Heart left ventricle (tissue), 16 donors: ENCODE results near the gene DNAJB2. TPM values are rescaled to one million over a fixed set of nuclear protein-coding genes. Genes with fewer than 3 reads are reported as not detected.
A peak's percentile ranks its signal among the peaks of the same experiment; 100 is the strongest.

ENCODE experiments used
- ATAC-seq, 4 donors: fragments of 200-7000 bp; cut with Tn5 transposase; one replicate each; pipeline ENCODE4 v1.9.1; 2020 to 2022; ENCODE audit warnings: moderate library complexity in 4 of 4, mild to moderate bottlenecking in 3 of 4, moderate number of reproducible peaks in 1 of 4
- DNase-seq, 5 donors: peaks; one replicate each; pipeline ENCODE4 v3.0.0-alpha.2; 2020
- H3K27ac ChIP-seq, 12 donors: fragments of 200-600 bp; sonication (generic) in 4 of 12; one replicate each; pipeline versions ENCODE4 v1.5.0 to v1.8.0; 2016 to 2022; ENCODE audit warnings: mild to moderate bottlenecking in 2 of 12
- H3K27me3 ChIP-seq, 9 donors: fragments of 200-600 bp; sonication (generic) in 2 of 9; one replicate each; pipeline versions ENCODE4 v1.5.1 to v1.8.0; 2016 to 2022; ENCODE audit warnings: mild to moderate bottlenecking in 3 of 9
- H3K36me3 ChIP-seq, 9 donors: fragments of 200-600 bp; sonication (generic) in 2 of 9; one replicate each; pipeline versions ENCODE4 v1.5.0 to v1.8.0; 2018 to 2022; ENCODE audit warnings: mild to moderate bottlenecking in 2 of 9
- H3K4me1 ChIP-seq, 12 donors: fragments of 200-600 bp; sonication (generic) in 4 of 12; one replicate each; pipeline versions ENCODE4 v1.5.0 to v1.8.0; 2016 to 2022; ENCODE audit warnings: mild to moderate bottlenecking in 3 of 12
- H3K4me3 ChIP-seq, 12 donors: fragments of 200-600 bp; sonication (generic) in 4 of 12; one replicate each; pipeline versions ENCODE4 v1.5.0 to v1.8.0; 2017 to 2022; ENCODE audit warnings: mild to moderate bottlenecking in 9 of 12, moderate library complexity in 4 of 12
- H3K9me3 ChIP-seq, 12 donors: fragments of 200-600 bp; sonication (generic) in 4 of 12; one replicate each; pipeline versions ENCODE4 v1.5.0 to v1.8.0; 2016 to 2022; ENCODE audit warnings: mild to moderate bottlenecking in 1 of 12
- POLR2A ChIP-seq, 2 donors: fragments of 450-650 bp; IDR thresholded peaks; one replicate each; pipeline ENCODE4 v1.6.1; 2017; ENCODE audit warnings: antibody characterized with exemption in 2 of 2, mild to moderate bottlenecking in 2 of 2, moderate library complexity in 2 of 2
- WGBS, 4 donors: extraction: QIAGEN DNeasy Blood & Tissue Kit in 2 of 4; methylation state at CpG; one replicate each; pipeline versions ENCODE4 v1.1.5 to v1.1.7; 2013 to 2018; 5-methylcytosine and 5-hydroxymethylcytosine counted together
- intact Hi-C, 10 donors: fragments of 100-400 bp; cut with DNase I; formaldehyde crosslinking; loops; one replicate each; pipeline versions ENCODE4 v1.11.1 to v1.14.2; 2022
- polyA plus RNA-seq, 2 donors: library from polyadenylated mRNA; stranded (reverse); fragments of 200-250 nt; gene quantifications; one replicate each; pipeline ENCODE4 v1.2.3, GENCODE V29; 2013
- total RNA-seq, 9 donors: library from RNA; depleted of rRNA in 2 of 9; stranded (reverse); fragments of >200 nt in 2 of 9; fragmentation: NEBNext Ultra II Directional in 3 of 9; extraction: Animal tissue kit (Norgen Biotek cat#: 25700) in 3 of 9; gene quantifications; one replicate each; pipeline versions ENCODE4 v1.1.0 to v1.2.4, GENCODE V29; 2016 to 2023
- TF ChIP-seq, protein P1 (sequence below), 12 donors: fragments of 200-600 bp; sonication (generic) in 4 of 12; IDR thresholded peaks; one replicate each; pipeline versions ENCODE4 v1.5.0 to v1.8.0; 2018 to 2022; ENCODE audit warnings: antibody characterized with exemption in 12 of 12, mild to moderate bottlenecking in 5 of 12
- donor health status: ischemic (EF 13 %, LVEDD 7.1; RV severe dilation, severe dysfunction).
- donor health status: healthy with polysubstance abuse.
- donor health status: DM: no; HTN: yes; CAD: no.
- donor health status: DM: no; HTN: no; CAD: no.
- donor health status: ischemic (EF 25% LVEDD 6.9; RV normal size, moderate dysfunction).
- donor health status: ischemic (EF 25% LVEDD 5.7; RV mildly dilated, moderate dysfunction).
- donor health status: healthy.
- donor health status: DM: yes; HTN: yes; CAD: no.
- donor health status: ischemic (EF 35%, LVEDD 5.7; RV mildly dilated, moderate dysfunction).
- donor health status: nonischemic (EF 11% LVEDD 7.7; RV severe dilation, severe dysfunction).
- donor health status: DM: yes; HTN: yes; CAD: no.
- donor health status: PGD.
- donor health status: ischemic (EF 29% LVEDD 5.4; RV normal size, mild dysfunction).
- donor health status: nonischemic (EF 23%, LVEDD 6.1; RV moderate dilation, normal function).

Gene DNAJB2
- total and polyA plus RNA-seq, 11 donors = 61.3 to 181 (median 74.9) TPM

DNA sequence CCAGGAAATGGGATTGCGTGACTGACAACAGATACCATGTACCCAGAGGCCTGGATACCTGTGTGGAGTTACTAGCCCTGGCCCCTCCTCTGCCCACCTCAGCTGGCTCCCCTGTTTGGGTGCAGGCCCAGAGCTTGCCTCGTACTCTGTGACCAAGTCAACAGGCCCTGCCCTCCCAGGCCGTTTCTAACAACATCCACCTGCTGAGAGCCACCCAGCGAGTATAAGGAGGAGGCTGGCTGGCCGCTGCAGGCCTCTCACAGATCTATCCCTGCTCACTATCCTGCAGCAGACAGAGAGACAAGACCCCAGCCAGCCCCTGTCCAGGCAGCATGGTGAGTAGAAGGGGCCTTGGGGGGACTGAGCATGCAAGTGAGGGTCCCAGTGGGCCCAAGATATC lies 12.9 kb upstream of the DNAJB2 start:
- peak in 1 of 5 donors; percentile 8 for DNase-seq
- no peak overlapping the region for H3K27ac ChIP-seq
- H3K4me1 ChIP-seq = peaks cover 0 to 12% (median 0%) of the 10 kb centered on the region in 12 donors
- intact Hi-C loops = no loop called here
- no peaks in the 10 kb centered on the region for H3K36me3 ChIP-seq
- H3K27me3 ChIP-seq = no peaks in the 10 kb centered on the region
- no peak for ATAC-seq
- 64 to 81% (median 77%) methylated on average over 5 of the region's 5 CpGs for WGBS, 4 donors
- no peak for TF ChIP-seq POLR2A (IDR thresholded peaks at IDR 0.05)
- TF ChIP-seq, protein P1, sequence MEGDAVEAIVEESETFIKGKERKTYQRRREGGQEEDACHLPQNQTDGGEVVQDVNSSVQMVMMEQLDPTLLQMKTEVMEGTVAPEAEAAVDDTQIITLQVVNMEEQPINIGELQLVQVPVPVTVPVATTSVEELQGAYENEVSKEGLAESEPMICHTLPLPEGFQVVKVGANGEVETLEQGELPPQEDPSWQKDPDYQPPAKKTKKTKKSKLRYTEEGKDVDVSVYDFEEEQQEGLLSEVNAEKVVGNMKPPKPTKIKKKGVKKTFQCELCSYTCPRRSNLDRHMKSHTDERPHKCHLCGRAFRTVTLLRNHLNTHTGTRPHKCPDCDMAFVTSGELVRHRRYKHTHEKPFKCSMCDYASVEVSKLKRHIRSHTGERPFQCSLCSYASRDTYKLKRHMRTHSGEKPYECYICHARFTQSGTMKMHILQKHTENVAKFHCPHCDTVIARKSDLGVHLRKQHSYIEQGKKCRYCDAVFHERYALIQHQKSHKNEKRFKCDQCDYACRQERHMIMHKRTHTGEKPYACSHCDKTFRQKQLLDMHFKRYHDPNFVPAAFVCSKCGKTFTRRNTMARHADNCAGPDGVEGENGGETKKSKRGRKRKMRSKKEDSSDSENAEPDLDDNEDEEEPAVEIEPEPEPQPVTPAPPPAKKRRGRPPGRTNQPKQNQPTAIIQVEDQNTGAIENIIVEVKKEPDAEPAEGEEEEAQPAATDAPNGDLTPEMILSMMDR (IDR thresholded peaks at IDR 0.05) = no peak
- no peak overlapping the region for H3K4me3 ChIP-seq
- H3K9me3 ChIP-seq = no peaks in the 10 kb centered on the region

DNA sequence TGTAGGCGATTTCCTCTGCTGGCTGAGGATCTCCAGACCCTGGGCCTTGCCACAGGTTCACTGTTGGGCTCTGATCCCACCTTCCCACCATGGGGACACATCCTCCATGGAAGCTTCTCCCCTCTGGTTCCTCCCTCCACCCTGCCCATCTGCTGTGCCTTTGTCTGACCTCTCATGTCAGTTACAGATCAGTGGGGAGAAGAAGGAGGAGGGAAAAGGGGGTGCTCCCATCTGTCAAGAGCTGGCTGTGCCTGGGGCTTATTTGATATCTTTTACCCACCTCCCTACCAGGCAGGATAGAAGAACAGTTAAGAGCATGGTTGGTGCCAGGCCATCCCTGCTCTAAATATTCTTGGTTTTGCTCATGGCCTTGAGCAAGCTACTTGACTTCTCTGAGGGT lies 12.3 kb upstream of the DNAJB2 start:
- H3K9me3 ChIP-seq = no peaks in the 10 kb centered on the region
- DNase-seq (peak in 1 of 5 donors; percentile 1), ATAC-seq (no peak)
- no peak overlapping the region for H3K27ac ChIP-seq
- no peaks in the 10 kb centered on the region for H3K27me3 ChIP-seq
- TF ChIP-seq, protein P1 (IDR thresholded peaks at IDR 0.05) = no peak
- no peak for TF ChIP-seq POLR2A (IDR thresholded peaks at IDR 0.05)
- WGBS, 4 donors = 94 to 100% (median 100%) methylated on average over 1 of the region's 1 CpG
- H3K36me3 ChIP-seq = no peaks in the 10 kb centered on the region
- no peak overlapping the region for H3K4me3 ChIP-seq
- peaks cover 0 to 12% (median 0%) of the 10 kb centered on the region in 12 donors for H3K4me1 ChIP-seq
- intact Hi-C loops = no loop called here

- WGBS, 4 donors = 84 to 86% (median 85%) methylated on average over 2 of the region's 2 CpGs
- no peaks in the 10 kb centered on the region for H3K27me3 ChIP-seq
- H3K4me1 ChIP-seq = peaks cover 0 to 12% (median 0%) of the 10 kb centered on the region in 12 donors
- H3K36me3 ChIP-seq = no peaks in the 10 kb centered on the region
- H3K4me3 ChIP-seq = no peak overlapping the region
- ATAC-seq (no peak), DNase-seq (no peak)
- H3K27ac ChIP-seq = no peak overlapping the region
- no peaks in the 10 kb centered on the region for H3K9me3 ChIP-seq
- TF ChIP-seq POLR2A (IDR thresholded peaks at IDR 0.05) = no peak
- TF ChIP-seq, protein P1 (IDR thresholded peaks at IDR 0.05) = no peak
- intact Hi-C loops = no loop called here
Measured at GRCh38 chr2:219268294-219268693, 10.9 kb upstream of the DNAJB2 start.

DNA sequence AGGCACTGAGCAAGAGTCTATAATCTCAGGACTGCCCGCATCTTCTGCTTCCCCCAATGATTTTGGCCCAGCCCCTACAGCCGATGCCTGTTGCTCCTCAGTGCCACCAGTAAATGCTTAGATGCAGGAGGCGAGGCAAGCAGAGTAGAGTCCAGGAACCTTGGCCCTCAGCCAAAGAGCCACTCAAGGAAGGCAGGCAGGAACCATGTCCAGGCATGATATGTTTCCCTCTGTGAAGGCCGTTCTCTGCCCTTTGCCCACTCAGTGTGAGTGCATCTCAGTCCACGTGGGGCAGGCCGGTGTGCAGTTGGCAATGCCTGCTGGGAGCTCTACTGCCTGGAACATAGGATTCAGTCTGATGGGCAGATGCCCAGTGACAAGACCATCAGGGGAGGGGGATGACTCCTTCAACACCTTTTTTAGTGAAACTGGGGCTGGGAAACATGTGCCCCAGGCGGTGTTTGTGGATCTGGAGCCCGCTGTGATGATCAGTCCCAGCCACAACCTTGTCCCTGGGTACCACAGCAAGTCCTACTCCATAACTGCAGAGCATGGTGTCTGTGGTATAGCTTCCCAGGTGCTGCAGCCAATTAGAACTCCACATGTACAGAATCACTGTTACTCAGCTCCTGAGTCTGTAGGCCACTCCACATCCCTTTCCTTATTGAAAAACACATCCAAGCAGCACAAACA lies 9.7 kb upstream of the DNAJB2 start:
- TF ChIP-seq POLR2A (IDR thresholded peaks at IDR 0.05) = no peak
- TF ChIP-seq, protein P1 (IDR thresholded peaks at IDR 0.05) = no peak
- Histone ChIP-seq H3K36me3 (no peaks in the 10 kb centered on the region), H3K27me3 (no peaks in the 10 kb centered on the region), H3K4me3 (no peak overlapping the region), H3K4me1 (peaks cover 0 to 21% (median 7%) of the 10 kb centered on the region in 12 donors), H3K9me3 (no peaks in the 10 kb centered on the region), H3K27ac (peak overlapping the region in 4 of 12 donors; percentile 8 to 47 (median 26))
- WGBS, 4 donors = 44 to 61% (median 48%) methylated on average over 6 to 8 of the region's 8 CpGs
- peak in 3 of 5 donors; percentile 55 to 69 (median 56) for DNase-seq
- intact Hi-C loops = no loop called here
- ATAC-seq = peak in 3 of 4 donors; percentile 44 to 72 (median 70)
